Progenitor cell of endocrine pancreas (in vitro differentiated cells): Measurements from ENCODE around the gene HLF. TPM values are rescaled to one million over a fixed set of nuclear protein-coding genes. Genes with fewer than 3 reads are reported as not detected.

Experiments
- DNase-seq: peaks from one replicate; pipeline ENCODE4 v3.0.0; 2021; ENCODE audit warnings: low spot score; ENCODE audit not compliant: unreplicated experiment
- H3K27ac Mint-ChIP-seq: 2 replicates; pipeline ENCODE4 v1.8.0; 2021; ENCODE audit warnings: mild to moderate bottlenecking, moderate library complexity, mixed read lengths
- H3K27me3 Mint-ChIP-seq: 2 replicates; pipeline ENCODE4 v1.8.0; 2021; ENCODE audit warnings: mixed read lengths
- H3K36me3 Mint-ChIP-seq: 2 replicates; pipeline ENCODE4 v1.8.0; 2022; ENCODE audit warnings: mixed read lengths; ENCODE audit not compliant: insufficient read depth
- H3K4me1 Mint-ChIP-seq: 2 replicates; pipeline ENCODE4 v1.8.0; 2021; ENCODE audit warnings: low read depth, mixed read lengths
- H3K4me3 Mint-ChIP-seq: 2 replicates; pipeline ENCODE4 v1.8.0; 2021; ENCODE audit warnings: low read depth, mild to moderate bottlenecking, moderate library complexity, mixed read lengths
- H3K9me3 Mint-ChIP-seq: 2 replicates; pipeline ENCODE4 v1.8.0; 2021; ENCODE audit warnings: low read depth, mixed read lengths
- CTCF ChIP-seq: fragments of 200-600 bp; sonication (generic); IDR thresholded peaks from one replicate; pipeline ENCODE4 v1.5.0; 2021; ENCODE audit warnings: antibody characterized with exemption, mild to moderate bottlenecking; ENCODE audit not compliant: unreplicated experiment
- total RNA-seq: library from RNA; stranded (reverse); gene quantifications from 2 replicates; pipeline ENCODE4 v1.2.1, GENCODE V29; 2021

The HLF gene
- total RNA-seq, 1 donor from 2014 or later: 0.41 TPM

DNA sequence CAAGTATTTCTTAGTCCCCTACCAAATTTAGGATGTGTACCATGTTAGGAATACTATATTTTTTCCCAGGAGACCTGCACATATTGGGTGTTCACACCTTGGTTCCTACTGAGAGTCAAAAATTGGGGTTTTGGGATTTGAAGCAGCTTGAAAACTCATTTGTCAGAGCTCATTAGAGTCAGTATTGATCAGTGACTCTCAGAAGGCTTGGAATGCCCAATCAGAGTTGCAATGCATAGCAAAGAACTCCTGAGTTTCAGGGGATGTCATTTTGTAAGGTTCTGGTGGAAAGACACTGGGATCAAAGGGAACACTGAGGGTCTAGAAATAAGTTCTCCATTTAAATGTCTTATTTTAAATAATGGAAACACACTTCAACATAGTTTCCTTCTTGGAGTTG, 5.1 kb downstream of the HLF start:
- H3K27me3 Mint-ChIP-seq: peaks cover 77% of the 10 kb centered on the region
- no peak overlapping the region for H3K4me3 Mint-ChIP-seq
- no peaks in the 10 kb centered on the region for H3K36me3 Mint-ChIP-seq
- H3K4me1 Mint-ChIP-seq: no peaks in the 10 kb centered on the region
- H3K9me3 Mint-ChIP-seq: no peaks in the 10 kb centered on the region
- no peak for DNase-seq
- TF ChIP-seq CTCF: no peak
- H3K27ac Mint-ChIP-seq: no peak overlapping the region

DNA sequence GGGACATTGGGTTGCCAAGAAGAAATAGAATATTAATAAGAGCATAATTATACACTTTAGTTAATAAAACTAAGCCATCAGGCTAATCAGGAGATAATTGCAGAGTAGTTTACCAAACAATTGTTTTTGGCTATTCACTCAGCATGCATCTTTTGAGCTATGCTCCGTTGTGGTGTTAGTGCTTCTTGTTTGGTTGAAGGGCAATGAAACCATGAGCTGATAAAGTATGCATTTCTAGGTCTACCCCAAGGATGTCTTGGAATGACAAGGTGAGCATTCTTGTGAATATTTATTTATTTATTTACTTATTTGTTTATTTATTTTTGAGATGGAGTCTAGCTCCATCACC, 6.4 kb downstream of the HLF start:
- H3K4me3 Mint-ChIP-seq: no peak overlapping the region
- no peak for TF ChIP-seq CTCF
- no peaks in the 10 kb centered on the region for H3K4me1 Mint-ChIP-seq
- no peak for DNase-seq
- no peak overlapping the region for H3K27ac Mint-ChIP-seq
- H3K36me3 Mint-ChIP-seq: no peaks in the 10 kb centered on the region
- peaks cover 66% of the 10 kb centered on the region for H3K27me3 Mint-ChIP-seq
- H3K9me3 Mint-ChIP-seq: no peaks in the 10 kb centered on the region

- Mint-ChIP-seq H3K9me3 (no peaks in the 10 kb centered on the region), H3K36me3 (no peaks in the 10 kb centered on the region), H3K4me1 (no peaks in the 10 kb centered on the region), H3K27me3 (peaks cover 57% of the 10 kb centered on the region), H3K27ac (no peak overlapping the region), H3K4me3 (no peak overlapping the region)
- no peak for TF ChIP-seq CTCF
- no peak for DNase-seq
These were observed 7.4 kb downstream of the HLF start for GRCh38 chr17:55271958-55272710.

- peaks cover 50% of the 10 kb centered on the region for H3K27me3 Mint-ChIP-seq
- H3K36me3 Mint-ChIP-seq: no peaks in the 10 kb centered on the region
- no peak overlapping the region for H3K4me3 Mint-ChIP-seq
- H3K9me3 Mint-ChIP-seq: no peaks in the 10 kb centered on the region
- H3K4me1 Mint-ChIP-seq: no peaks in the 10 kb centered on the region
- H3K27ac Mint-ChIP-seq: no peak overlapping the region
- no peak for TF ChIP-seq CTCF
- DNase-seq: no peak
These were observed 8.2 kb downstream of the HLF start for GRCh38 chr17:55272711-55273578.

GRCh38 chr17:55273579-55274354, 9.0 kb downstream of the HLF start:
- H3K27ac Mint-ChIP-seq: no peak overlapping the region
- no peak overlapping the region for H3K4me3 Mint-ChIP-seq
- peaks cover 43% of the 10 kb centered on the region for H3K27me3 Mint-ChIP-seq
- no peaks in the 10 kb centered on the region for H3K36me3 Mint-ChIP-seq
- no peak for DNase-seq
- no peaks in the 10 kb centered on the region for H3K9me3 Mint-ChIP-seq
- no peaks in the 10 kb centered on the region for H3K4me1 Mint-ChIP-seq
- TF ChIP-seq CTCF: no peak
